Neuronal stem cell (in vitro differentiated cells): ENCODE results near the gene GRIFIN. TPM values are rescaled to one million over a fixed set of nuclear protein-coding genes. Genes with fewer than 3 reads are reported as not detected.

Experiments used
- DNase-seq: peaks from one replicate; pipeline ENCODE4 v3.0.0-alpha.2; 2013; ENCODE audit warnings: low spot score
- H2AFZ ChIP-seq: one replicate; pipeline ENCODE4 v1.6.1; 2013; ENCODE audit warnings: mild to moderate bottlenecking, low read length, inconsistent platforms
- H2AK5ac ChIP-seq: 2 replicates; pipeline ENCODE4 v1.6.1; 2013; ENCODE audit warnings: low read depth, mild to moderate bottlenecking, inconsistent platforms, low read length, moderate library complexity, mixed read lengths
- H2BK120ac ChIP-seq: 2 replicates; pipeline ENCODE4 v1.6.1; 2013; ENCODE audit warnings: low read depth, mild to moderate bottlenecking, inconsistent platforms, low read length, moderate library complexity, mixed read lengths
- H2BK12ac ChIP-seq: one replicate; pipeline ENCODE4 v1.6.1; 2013; ENCODE audit warnings: low read length, inconsistent platforms
- H2BK15ac ChIP-seq: 2 replicates; pipeline ENCODE4 v1.6.1; 2013; ENCODE audit warnings: mild to moderate bottlenecking, low read length, inconsistent platforms, mixed read lengths
- H2BK5ac ChIP-seq: one replicate; pipeline ENCODE4 v1.6.1; 2013; ENCODE audit warnings: inconsistent platforms, mild to moderate bottlenecking, low read length, moderate library complexity
- H3K14ac ChIP-seq: one replicate; pipeline ENCODE4 v1.6.1; 2013; ENCODE audit warnings: low read length, inconsistent platforms
- H3K18ac ChIP-seq: 2 replicates; pipeline ENCODE4 v1.6.1; 2013; ENCODE audit warnings: low read length, inconsistent platforms
- H3K23ac ChIP-seq: 2 replicates; pipeline ENCODE4 v1.6.1; 2013; ENCODE audit warnings: low read depth, mild to moderate bottlenecking, mixed read lengths, low read length, inconsistent platforms; ENCODE audit not compliant: poor library complexity
- H3K27ac ChIP-seq: replicated peaks from 3 replicates; pipeline ENCODE4 v1.5.1; 2013; ENCODE audit warnings: low read length, inconsistent platforms
- H3K27me3 ChIP-seq, 3 experiments: 2 replicates each; pipeline ENCODE4 v1.6.1; 2013; ENCODE audit warnings: low read length in 3 of 3, mild to moderate bottlenecking in 2 of 3, inconsistent platforms in 1 of 3, low read depth in 1 of 3, mixed read lengths in 1 of 3, moderate library complexity in 1 of 3; ENCODE audit not compliant: control insufficient read depth in 3 of 3, insufficient read depth in 3 of 3
- H3K36me3 ChIP-seq, 2 donors: replicated peaks in 1 of 2; 2 replicates each; pipeline ENCODE4 v1.6.1; 2013; ENCODE audit warnings: low read length in 2 of 2; ENCODE audit not compliant: control insufficient read depth in 2 of 2, insufficient read depth in 2 of 2
- H3K4ac ChIP-seq: 2 replicates; pipeline ENCODE4 v1.6.1; 2013; ENCODE audit warnings: inconsistent platforms, mild to moderate bottlenecking, low read length, moderate library complexity
- H3K4me1 ChIP-seq, 2 donors: 1 replicate in 1 of 2; 2 replicates in 1 of 2; pipeline ENCODE4 v1.6.1; 2013; ENCODE audit warnings: low read length in 2 of 2, low read depth in 1 of 2; ENCODE audit not compliant: control insufficient read depth in 2 of 2, insufficient read depth in 1 of 2
- H3K4me2 ChIP-seq: one replicate; pipeline ENCODE4 v1.6.1; 2013; ENCODE audit warnings: mild to moderate bottlenecking, low read length, inconsistent platforms; ENCODE audit not compliant: insufficient read depth, poor library complexity, severe bottlenecking
- H3K4me3 ChIP-seq, 2 donors: 2 replicates each; pipeline ENCODE4 v1.5.1; 2013; ENCODE audit warnings: low read length in 2 of 2, mild to moderate bottlenecking in 2 of 2, inconsistent platforms in 1 of 2, moderate library complexity in 1 of 2
- H3K79me1 ChIP-seq: one replicate; pipeline ENCODE4 v1.6.1; 2013; ENCODE audit warnings: low read depth, mild to moderate bottlenecking, inconsistent platforms, low read length, moderate library complexity
- H3K9ac ChIP-seq: one replicate; pipeline ENCODE4 v1.6.1; 2013; ENCODE audit warnings: mild to moderate bottlenecking, low read depth, low read length, inconsistent platforms; ENCODE audit not compliant: poor library complexity
- H3K9me3 ChIP-seq, 2 donors: replicated peaks in 1 of 2; 2 replicates each; pipeline versions ENCODE3 to v1.6.1; 2013; ENCODE audit warnings: low read length in 2 of 2, mild to moderate bottlenecking in 2 of 2, inconsistent platforms in 1 of 2, low read depth in 1 of 2, mixed read lengths in 1 of 2, moderate library complexity in 1 of 2; ENCODE audit not compliant: control insufficient read depth in 2 of 2, insufficient read depth in 1 of 2
- H4K8ac ChIP-seq: one replicate; pipeline ENCODE4 v1.6.1; 2013; ENCODE audit warnings: low read depth, mild to moderate bottlenecking, inconsistent platforms, low read length, moderate library complexity
- H4K91ac ChIP-seq: one replicate; pipeline ENCODE4 v1.6.1; 2013; ENCODE audit warnings: low read length, low read depth, mild to moderate bottlenecking, inconsistent platforms; ENCODE audit not compliant: poor library complexity
- WGBS, 2 donors: extraction: QIAGEN DNeasy Blood & Tissue Kit; methylation state at CpG; one replicate each; pipeline ENCODE4 v1.1.7; 2013; ENCODE audit warnings: missing lambda C conversion rate in 2 of 2, mixed read lengths in 1 of 2; ENCODE audit not compliant: insufficient read length in 2 of 2, insufficient replicate concordance in 1 of 2; ENCODE audit errors: extremely low coverage in 2 of 2; 5-methylcytosine and 5-hydroxymethylcytosine counted together
- polyA plus RNA-seq, 2 experiments: library from polyadenylated mRNA; stranded (reverse); fragments of 200-250 nt; gene quantifications; one replicate each; pipeline ENCODE4 v1.2.3, GENCODE V29; 2013

GRIFIN gene
- not detected for polyA plus RNA-seq (2013, experiment 1 of 2)
- polyA plus RNA-seq (2013, experiment 2 of 2), result not detected

- Histone ChIP-seq H2BK120ac (peak within 1 kb of the TSS; percentile 99), H3K23ac (no peak within 1 kb of the TSS), H3K4me2 (no peak within 1 kb of the TSS), H2BK15ac (peak within 1 kb of the TSS; percentile 79), H3K27ac (no peak within 1 kb of the TSS), H3K9me3 (no peaks in the 10 kb centered on the region), H3K27me3 (no peaks in the 10 kb centered on the region), H4K91ac (peak within 1 kb of the TSS; percentile 77), H4K8ac (no peak within 1 kb of the TSS), H2AFZ (peak within 1 kb of the TSS; percentile 95), H3K4ac (peak within 1 kb of the TSS; percentile 78), H3K4me3 (no peak within 1 kb of the TSS), H2AK5ac (peak within 1 kb of the TSS; percentile 99), H3K9ac (peak within 1 kb of the TSS; percentile 73), H2BK12ac (peak within 1 kb of the TSS; percentile 91), H3K4me1 (peaks cover 27 to 39% of the 10 kb centered on the region in 2 donors), H3K18ac (peak within 1 kb of the TSS; percentile 90), H3K79me1 (no peaks in the 10 kb centered on the region), H3K36me3 (no peaks in the 10 kb centered on the region), H2BK5ac (peak within 1 kb of the TSS; percentile 87), H3K14ac (peak within 1 kb of the TSS; percentile 40)
- no CpG with 5 or more reads among the region's 16 CpGs for WGBS, 2 donors
- no peak for DNase-seq
These were observed at the start of gene GRIFIN for GRCh38 chr7:2476298-2476697. GRIFIN (minus strand) TSS chr7:2476398; CDS start chr7:2476383, 15 bp downstream.

GRCh38 chr7:2524808-2525657 lies 48.8 kb upstream of the GRIFIN start:
- Histone ChIP-seq H2BK120ac (peak overlapping the region; percentile 89), H3K9ac (peak overlapping the region; percentile 92), H3K4me1 (peaks cover 56 to 64% of the 10 kb centered on the region in 2 donors), H3K9me3 (no peaks in the 10 kb centered on the region), H2BK15ac (peak overlapping the region; percentile 100), H3K4me2 (peak overlapping the region; percentile 91), H4K91ac (no peak overlapping the region), H3K4ac (peak overlapping the region; percentile 94), H3K4me3 (peak overlapping the region in 1 of 2 donors; percentile 96), H2BK12ac (peak overlapping the region; percentile 98), H3K14ac (peak overlapping the region; percentile 100), H3K27me3 (no peaks in the 10 kb centered on the region), H3K23ac (peak overlapping the region; percentile 69), H3K18ac (peak overlapping the region; percentile 99), H3K36me3 (peaks cover 48 to 55% of the 10 kb centered on the region in 2 donors), H2AK5ac (peak overlapping the region; percentile 100), H3K79me1 (peaks cover 40% of the 10 kb centered on the region), H3K27ac (peak overlapping the region; percentile 97), H2BK5ac (peak overlapping the region; percentile 97), H4K8ac (peak overlapping the region; percentile 74), H2AFZ (no peak overlapping the region)
- peak; percentile 91 for DNase-seq
- no CpG with 5 or more reads among the region's 53 CpGs for WGBS, 2 donors

GRCh38 chr7:2523941-2524807 lies 48.0 kb upstream of the GRIFIN start:
- Histone ChIP-seq H3K9ac (peak overlapping the region; percentile 95), H2BK120ac (peak overlapping the region; percentile 49), H4K91ac (peak overlapping the region; percentile 48), H3K27ac (peak overlapping the region; percentile 97), H2BK12ac (peak overlapping the region; percentile 98), H3K14ac (peak overlapping the region; percentile 63), H3K18ac (peak overlapping the region; percentile 99), H4K8ac (no peak overlapping the region), H3K4me2 (peak overlapping the region; percentile 91), H3K4me3 (peak overlapping the region; percentile 9 to 96), H3K79me1 (peaks cover 40% of the 10 kb centered on the region), H3K4me1 (peaks cover 51 to 64% of the 10 kb centered on the region in 2 donors), H2BK15ac (no peak overlapping the region), H3K27me3 (no peaks in the 10 kb centered on the region), H3K36me3 (peaks cover 44 to 51% of the 10 kb centered on the region in 2 donors), H2AK5ac (peak overlapping the region; percentile 100), H3K9me3 (no peaks in the 10 kb centered on the region), H2BK5ac (peak overlapping the region; percentile 93), H3K23ac (peak overlapping the region; percentile 99), H2AFZ (no peak overlapping the region), H3K4ac (peak overlapping the region; percentile 69)
- WGBS, 2 donors, result no CpG with 5 or more reads among the region's 51 CpGs
- peak; percentile 91 for DNase-seq
